ENCODE measurements around the gene KLK15.
"Not testable (repeated sequence)": the region's sequence is repeated elsewhere in the genome, so short reads cannot be mapped to it uniquely, and the experiment has no call there.

The KLK15 gene

DNA sequence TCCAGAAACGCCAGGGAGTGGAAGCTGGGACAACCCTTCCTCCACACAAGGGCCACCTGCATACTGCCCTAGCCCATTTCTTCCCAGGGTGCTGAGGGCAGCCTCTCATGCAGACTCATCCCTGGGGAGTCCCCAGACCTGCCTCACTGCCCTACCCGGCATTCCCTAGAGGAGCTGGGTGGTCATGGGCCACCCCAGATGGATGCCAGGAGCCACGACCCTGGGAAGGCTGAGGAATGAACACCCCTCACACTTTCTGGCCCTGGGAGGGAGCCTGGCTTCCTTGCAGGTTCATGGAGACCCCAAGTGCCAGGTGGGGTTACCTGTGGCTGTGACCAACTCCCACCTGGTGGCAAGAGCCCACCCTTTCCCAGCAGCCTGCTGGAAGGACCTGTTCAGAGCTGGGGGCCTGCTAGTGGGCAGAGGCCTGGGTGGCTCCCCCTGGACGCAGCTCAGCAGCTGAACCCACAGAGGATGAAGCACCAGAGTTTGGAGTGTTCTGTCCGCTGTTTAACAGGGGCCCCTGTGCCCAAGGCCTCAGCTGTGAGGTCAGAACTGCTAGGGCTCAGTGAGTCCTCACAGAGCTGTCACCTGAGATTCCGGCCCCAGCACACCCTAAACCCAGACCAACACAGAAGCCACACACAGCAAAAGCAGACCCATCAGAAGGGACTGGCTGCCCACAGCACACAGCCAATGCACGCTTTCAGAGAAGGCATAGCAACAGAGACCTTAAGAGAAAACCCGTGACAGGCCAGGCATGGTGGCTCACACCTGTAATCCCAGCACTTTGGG is 36.5 kb downstream of the KLK15 start:
- no peak for DNase-seq (ENCODE audit: low read depth in 2 of 3, low spot score in 1 of 3)

DNA sequence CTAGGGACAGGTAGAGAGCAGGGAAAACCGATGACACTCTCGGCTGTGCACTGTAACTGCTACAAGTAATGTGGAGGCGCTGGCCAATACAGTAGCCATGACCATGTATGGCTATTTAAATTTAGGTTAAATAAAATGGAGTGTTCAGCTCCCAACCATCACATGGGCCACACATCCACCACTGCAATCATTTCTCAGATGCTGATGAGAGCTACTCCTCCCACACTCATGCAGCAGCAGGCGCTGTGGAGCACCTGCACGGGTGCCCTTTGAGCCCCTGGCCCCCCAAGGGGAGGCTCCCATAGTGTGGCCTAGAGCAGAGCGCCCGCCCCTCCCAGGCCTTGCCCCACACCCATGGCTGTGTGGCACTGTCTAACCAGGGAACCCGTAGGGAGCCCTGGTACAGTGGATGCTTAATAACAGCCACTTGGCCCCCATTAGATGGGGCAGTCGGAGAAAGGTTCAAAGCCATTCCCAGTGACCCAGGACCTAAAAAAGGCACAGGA is 37.2 kb downstream of the KLK15 start:
- DNase-seq (ENCODE audit: low read depth in 2 of 3, low spot score in 1 of 3), result no peak

DNA sequence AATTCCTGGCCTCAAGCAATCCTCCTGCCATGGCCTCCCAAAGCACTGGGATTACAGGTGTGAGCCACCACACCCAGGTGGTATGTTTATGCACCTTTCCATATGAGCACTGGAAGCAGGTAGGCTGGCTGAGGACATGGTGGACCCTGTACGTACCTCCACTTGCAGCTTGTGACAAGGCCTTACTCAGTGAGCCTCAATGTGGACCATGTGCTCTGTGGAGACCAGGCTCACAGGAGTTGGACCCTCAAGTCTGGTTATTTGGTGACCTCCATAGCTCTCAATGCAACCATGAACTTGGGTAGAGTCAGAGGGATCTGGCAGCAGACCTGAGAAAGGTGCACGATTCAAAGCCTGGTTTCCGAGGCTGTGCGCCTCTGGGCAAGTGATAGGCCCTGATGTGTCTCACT is 37.7 kb downstream of the KLK15 start:
- DNase-seq (ENCODE audit: low read depth in 2 of 3, low spot score in 1 of 3), result no peak

DNA sequence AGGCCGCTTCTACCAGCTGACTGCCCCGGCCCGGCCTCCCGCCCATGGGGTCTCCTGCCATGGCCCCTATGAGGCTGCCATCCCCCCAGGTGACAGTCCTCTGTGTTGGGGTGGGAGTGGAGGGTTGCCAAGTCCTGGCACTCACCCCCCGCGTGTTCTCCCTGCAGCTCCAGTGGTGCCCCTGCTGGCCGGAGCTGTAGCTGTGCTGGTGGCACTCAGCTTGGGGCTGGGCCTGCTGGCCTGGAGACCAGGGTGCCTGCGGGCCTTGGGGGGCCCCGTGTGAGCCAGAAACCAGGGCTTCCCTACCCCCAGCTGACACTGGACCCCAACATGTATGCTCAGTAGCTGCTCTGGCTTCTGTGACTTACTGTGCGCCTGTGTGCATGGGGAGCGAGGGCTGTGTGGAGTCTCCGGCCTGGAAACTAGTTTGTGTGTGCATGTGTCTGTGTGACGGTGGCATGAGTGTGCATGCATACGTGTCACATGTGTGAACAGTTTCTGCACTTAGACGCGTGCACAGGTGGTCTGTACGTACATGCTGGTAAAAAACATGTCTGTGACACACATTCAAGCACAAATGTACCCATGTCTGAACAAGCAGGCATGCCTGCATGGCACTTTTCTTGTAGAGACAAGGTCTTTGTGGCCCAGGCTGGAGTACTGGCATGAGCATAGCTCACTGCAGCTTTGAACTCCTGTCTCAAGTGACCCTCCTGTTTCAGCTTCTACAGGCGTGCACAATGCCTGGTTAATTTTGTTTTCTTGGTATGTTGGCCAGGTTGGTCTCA is 38.3 kb downstream of the KLK15 start:
- DNase-seq (ENCODE audit: low read depth in 2 of 3, low spot score in 1 of 3), result no peak

DNA sequence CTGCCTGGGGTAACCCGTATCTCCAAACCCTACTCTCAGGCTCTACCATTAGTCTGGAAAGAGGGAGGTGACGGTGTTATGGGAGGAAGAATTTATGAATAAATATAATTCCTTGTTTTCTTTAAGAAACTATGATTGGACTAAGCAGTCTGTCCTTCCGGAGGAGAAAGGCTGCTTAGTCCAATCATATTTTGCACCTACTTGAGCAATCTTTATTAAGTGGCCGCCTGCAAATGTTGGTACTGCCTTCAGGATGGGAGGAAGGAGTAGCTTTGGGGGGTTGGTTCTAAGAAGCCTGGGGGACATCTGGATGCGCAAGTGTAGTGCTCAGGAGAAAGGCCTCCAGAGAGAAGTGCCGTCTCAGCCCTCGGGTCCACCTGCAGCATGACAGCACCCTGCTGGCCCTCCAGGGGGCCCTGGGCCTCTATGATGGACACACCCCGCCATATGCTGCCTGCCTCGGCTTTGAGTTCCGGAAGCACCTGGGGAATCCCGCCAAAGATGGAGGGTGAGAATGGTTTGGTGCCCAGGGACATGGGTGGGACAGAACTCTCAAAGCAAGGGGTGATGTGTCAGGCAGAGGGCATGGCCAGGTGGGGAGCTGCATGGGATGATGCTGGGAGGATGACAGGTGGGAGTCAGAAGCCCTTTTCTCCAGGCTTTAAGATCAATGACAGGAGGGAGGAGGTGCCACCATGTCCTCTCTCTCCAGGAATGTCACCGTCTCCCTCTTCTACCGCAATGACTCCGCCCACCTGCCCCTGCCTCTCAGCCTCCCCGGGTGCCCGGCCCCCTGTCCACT is 39.1 kb downstream of the KLK15 start:
- DNase-seq (ENCODE audit: low read depth in 2 of 3, low spot score in 1 of 3), result no peak

DNA sequence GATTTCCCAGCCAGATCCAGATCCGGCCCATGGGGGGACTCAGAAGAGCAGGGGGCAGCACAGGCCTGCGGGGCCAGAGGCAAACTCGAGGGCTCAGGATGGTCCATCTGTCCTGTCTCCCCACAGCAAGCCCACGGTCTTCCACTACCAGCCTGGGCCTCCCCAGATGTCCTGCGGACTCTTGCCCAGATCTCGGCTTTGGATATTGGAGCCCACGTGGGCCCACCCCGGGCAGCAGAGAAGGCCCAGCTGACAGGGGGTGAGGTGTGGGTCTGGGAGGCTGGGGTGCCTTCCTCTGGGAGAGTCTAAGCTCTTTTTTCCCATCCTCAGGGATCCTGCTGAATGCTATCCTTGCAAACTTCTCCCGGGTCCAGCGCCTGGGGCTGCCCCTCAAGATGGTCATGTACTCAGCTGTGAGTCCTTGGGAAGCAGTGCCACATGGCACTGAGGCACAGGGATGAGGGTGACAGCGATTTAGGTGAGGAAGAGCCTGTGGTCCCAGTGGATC is 39.8 kb downstream of the KLK15 start:
- no peak for DNase-seq (ENCODE audit: low read depth in 2 of 3, low spot score in 1 of 3)

DNA sequence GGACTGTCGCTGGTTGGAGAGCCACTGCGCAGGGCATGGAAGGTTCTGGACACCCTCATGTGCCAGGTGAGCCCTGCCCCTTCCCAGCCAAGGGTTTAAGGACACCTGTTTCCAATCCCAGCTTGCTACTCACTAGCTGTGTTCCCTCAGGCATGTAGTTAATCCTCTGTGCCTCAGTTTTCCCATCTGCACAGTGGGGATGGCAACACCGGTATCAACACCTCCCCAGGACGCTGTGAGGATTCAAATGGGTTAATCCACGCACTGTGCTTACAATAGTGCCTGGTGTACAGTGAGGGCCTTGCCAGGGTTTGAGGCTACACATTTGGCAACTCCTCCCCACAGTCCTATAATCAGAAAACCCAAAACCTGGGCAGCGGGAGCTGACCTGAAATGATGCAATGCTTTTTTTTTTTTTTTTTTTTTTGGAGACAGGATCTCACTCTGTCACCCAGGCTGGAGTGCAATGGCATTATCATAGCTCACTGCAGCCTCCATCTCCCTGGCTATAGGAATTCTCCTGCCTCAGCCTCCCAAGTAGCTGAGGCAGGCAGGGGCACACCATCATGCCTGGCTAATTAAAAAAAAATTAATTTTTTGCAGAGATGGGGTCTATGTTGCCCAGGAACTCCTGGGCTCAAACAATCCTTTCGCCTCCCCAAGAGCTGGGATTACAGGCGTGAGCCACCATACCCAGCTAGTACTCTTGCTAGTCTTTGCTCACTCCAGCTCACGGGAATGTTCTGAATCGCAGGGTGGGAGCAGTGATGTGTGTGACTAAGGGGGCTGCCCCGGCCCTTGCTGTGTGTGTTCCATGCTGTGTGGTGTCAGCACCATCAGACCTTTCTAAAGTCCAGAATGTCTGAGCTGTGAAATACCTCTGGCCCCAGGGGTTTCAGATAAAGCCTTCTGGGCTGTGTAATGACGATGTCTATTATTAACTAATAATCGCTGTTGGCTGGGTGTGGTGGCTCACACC is 40.8 kb downstream of the KLK15 start:
- no peak for DNase-seq (ENCODE audit: low read depth in 2 of 3, low spot score in 1 of 3)

DNA sequence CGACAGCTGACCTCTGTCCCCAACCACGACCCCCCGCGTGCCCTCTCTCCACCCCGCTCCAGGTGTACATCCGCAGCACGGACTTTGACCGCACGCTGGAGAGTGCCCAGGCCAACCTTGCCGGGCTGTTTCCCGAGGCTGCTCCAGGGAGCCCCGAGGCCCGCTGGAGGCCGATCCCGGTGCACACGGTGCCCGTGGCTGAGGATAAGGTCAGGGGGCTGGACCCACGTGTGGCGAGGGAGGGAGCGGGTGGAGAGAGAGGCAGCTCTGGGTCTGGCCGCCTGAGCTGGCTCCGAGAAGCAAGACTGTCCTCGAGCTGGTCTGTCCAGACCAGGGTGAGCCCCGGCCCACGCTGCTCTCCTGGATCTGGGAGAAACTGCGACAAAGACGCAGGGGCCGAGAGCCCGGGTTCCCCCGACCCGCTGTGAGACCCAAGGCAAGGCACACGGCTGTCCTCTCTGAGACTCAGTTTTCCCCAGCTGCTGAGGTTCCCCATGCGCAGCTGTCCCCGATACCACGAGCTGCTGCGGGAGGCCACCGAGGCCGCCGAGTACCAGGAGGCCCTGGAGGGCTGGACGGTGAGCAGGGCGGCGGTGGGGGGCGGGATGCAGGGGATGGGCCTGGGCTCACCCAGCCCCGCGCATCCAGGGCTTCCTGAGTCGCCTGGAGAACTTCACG is 41.6 kb downstream of the KLK15 start:
- no peak for DNase-seq (ENCODE audit: low read depth in 2 of 3, low spot score in 1 of 3)

DNA sequence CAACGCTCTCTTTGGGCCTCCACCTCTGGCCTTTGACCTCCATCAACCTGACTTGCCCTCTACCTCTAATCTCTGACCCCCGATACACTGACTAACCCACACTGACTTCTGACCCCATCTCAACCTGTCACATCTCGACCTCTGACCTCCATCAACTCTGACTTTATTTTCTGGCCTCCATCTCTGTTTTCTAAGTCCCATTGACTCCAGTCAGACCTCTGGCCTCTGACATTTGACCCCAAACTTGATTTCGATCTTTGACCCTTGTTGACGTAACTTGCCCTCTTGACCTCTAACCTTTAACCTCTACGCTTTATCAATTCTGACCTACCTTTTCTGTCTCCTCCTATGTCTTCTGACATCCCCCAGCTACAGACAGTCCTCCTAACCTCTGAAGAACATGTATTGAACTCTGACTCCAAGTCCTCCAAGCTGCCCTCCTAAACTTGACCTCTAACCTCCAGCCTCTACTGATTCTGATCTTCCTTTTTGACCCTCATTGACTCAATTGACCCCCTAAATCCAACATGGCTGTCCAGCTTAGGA is 42.4 kb downstream of the KLK15 start:
- no peak for DNase-seq (ENCODE audit: low read depth in 2 of 3, low spot score in 1 of 3)

DNA sequence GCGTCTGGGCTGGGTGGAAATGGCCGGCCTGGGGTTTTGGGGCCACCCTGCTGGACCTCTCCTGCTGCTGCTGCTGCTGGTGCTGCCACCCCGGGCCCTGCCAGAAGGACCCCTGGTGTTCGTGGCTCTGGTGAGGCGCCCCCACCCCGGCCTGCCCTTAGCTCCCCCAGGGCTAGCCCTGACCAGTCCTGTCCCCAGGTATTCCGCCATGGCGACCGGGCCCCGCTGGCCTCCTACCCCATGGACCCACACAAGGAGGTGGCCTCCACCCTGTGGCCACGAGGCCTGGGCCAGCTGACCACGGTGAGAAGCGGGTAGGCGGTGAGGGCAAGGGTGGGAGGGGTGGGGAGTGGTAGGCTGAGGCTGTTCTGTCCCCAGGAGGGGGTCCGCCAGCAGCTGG is 43.0 kb downstream of the KLK15 start, which contains the start of gene ACP4:
ACP4 (plus strand) TSS at position 20 of the 400 bp plus-strand sequence; CDS start at position 20, 0 bp downstream.
- DNase-seq (ENCODE audit: low read depth in 2 of 3, low spot score in 1 of 3), result no peak

DNA sequence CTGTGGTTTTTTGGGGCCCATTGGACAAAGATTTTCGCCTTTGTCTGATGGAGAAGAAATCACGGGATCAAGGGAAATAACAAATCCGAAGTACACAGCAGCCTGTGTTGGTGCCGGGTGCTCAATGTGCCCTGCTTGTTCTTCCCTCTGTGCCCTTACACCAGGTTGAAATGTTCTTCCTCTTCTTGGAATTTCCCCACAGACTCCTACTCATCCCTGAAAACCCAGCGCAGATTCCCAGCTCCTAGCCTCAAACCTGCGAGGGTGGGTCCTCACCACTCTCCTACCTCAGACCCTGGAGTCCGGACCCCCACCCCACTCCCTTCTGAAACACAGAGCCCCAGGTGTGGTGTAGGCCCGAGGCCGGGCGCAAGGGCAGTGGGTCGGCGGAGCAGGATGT is 48.0 kb downstream of the KLK15 start:
- no peak for DNase-seq (ENCODE audit: low read depth in 2 of 3, low spot score in 1 of 3)

DNA sequence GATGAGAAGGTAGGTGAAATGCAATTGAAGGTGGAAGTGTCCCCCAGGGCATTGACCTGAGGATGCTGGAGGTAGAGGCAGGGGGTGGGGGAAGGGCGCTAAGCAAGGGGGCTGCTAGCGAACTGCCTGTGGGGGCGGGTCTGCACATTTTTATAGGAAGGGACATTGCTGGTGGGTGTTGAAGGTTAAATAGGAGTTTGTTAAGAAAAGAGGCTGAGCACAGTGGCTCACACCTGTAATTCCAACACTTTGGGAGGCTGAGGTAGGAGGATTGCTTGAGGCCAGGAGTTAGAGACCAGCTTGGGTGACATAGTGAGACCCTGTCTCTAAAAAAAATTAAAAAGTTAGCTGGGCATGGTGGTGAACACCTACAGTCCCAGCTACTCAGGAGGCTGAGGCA is 48.7 kb downstream of the KLK15 start:
- DNase-seq (ENCODE audit: low read depth in 2 of 3, low spot score in 1 of 3), result no peak

DNA sequence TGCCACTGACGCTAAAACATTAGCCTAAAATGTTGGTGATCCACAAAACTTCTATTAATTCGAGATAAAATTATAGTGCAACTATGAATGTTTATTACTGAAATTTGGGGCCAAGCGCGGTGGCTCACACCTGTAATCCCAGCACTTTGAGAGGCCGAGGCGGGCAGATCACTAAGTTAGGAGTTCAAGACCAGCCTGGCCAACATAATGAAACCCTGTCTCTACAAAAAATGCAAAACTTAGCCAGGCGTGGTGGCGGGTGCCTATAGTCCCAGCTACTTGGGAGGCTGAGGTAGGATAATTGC is 49.6 kb downstream of the KLK15 start:
- not testable (repeated sequence) for DNase-seq (ENCODE audit: low read depth in 2 of 3, low spot score in 1 of 3)

DNA sequence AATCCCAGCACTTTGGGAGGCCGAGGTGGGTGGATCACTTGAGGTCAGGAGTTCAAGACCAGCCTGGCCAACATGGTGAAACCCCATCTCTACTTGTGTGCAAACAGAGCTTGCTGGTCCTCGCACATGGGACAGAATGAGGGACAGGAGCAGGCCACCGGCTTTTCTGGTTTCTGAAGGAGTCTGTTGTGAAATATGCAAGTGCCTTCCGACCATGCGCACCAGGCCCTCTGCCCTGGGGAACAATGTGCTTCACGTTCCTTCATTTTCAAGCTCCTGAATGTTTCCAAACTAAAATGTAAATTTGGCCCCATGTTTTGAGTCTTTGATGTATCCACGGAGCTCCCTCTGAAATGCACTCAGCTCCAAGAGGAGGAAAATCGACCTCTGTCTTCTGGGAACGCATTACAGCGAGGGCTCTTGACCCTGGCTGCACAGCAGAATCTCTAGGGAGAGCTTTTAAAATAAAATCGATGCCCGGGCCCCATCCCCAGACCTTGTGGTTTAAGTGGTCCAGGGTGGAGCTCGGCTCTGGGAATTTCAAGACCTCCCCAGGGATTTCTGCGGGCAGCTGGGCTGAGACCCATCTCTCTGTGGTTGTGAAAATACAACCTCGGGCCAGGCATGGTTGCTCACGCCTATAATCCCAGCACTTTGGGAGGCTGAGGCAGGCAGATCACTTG is 52.5 kb downstream of the KLK15 start:
- DNase-seq (ENCODE audit: low read depth in 2 of 3, low spot score in 1 of 3), result no peak

DNA sequence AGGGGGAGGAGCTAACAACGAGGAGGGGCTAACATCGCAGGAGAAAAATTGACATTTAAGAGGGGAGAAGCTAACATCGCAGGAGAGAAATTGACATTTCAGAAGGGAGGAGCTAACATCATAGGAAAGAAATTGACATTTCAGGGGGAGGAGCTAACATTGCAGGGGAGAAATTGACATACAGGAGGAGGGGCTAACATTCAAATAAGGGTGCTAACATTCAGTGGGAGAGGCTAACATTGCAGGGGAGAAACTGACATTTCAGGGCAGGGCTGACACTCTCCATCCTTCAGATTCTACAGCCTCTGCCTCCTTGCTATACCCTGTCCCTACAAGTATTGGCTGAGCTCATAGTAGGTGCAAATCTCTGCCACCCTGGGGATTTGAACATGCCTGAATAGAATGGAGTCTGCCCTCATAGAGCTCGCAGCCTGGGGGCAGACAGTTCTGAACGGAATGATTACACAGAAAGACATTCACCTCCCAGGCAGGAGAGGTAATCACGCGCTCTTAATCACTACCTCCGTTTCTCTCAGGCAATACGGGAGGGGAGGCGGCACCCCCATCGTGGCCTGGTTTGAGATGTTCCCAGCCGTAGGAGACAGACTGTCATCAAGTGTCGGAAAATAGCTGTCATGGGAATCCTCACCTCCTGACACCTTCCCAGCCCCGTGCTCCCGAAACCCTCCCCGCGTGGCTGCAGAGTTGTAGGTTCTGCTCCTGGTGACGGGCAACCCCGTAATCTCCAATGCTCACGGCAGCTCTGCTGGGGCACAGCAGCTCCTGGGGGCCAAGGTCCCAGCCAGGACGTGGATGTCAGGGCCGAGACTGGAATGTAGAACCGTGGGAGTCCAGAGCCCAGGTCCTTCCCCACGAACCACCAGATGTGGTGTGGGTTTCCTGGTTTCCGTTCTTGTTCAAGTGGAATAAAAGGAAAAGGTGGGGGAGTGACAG is 53.6 kb downstream of the KLK15 start:
- DNase-seq (ENCODE audit: low read depth in 2 of 3, low spot score in 1 of 3), result no peak

DNA sequence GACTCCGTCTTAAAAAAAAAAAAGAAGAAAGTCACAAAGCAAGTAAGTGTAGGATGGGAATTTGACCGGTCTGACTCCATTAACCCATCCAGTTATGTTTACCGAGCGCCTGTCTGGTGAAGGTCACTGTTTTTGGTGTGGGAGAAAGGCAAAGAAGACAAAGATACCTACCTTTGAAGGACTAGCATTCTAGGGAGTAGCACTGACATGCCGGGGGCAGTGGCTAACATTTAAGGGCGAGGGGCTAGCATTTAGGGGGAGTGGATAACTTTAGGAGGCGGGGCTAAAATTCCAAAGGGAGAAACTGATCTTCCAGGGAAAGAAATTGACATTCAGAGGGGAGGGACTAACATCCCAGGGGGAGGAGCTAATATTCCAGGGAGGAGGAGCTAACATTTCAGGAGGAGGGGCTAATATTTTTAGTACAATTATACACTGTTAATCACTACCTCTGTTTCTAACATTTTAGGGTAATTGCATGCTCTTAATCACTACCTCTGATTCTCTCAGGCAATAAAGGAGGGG is 54.4 kb downstream of the KLK15 start:
- DNase-seq (ENCODE audit: low read depth in 2 of 3, low spot score in 1 of 3), result no peak

DNA sequence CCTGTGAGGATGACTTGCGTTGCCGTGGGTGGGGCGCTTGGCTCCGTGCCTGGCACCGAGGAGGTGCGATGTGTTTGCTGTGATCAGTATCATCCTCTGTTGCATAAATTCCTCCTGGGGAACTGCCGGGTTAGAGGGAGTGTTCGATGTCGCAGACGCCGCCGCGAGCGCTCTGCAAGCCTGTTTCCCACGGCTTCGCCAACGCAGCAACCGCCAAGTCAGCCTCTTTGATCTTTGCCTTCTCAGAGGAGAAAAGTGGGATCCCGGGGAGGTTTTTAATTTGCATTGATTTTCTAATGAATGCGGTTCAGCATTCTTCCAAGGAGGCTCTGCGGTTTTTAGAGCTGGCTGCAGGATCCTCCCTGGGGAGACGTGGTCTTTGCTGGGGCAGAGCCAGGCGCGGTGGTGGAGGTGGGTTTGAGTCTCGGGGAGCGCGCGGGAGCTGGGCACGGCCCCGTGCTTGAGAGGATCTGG is 55.5 kb downstream of the KLK15 start:
- no peak for DNase-seq (ENCODE audit: low read depth in 2 of 3, low spot score in 1 of 3)
